Peyer's patch (tissue), 4 donors: Measurements from ENCODE around the gene EDA2R. TPM values are rescaled to one million over a fixed set of nuclear protein-coding genes. Genes with fewer than 3 reads are reported as not detected.

ENCODE experiments used
- DNase-seq, 3 donors: peaks; one replicate each; pipeline ENCODE4 v3.0.0-alpha.2; 2017 to 2019
- H3K27ac ChIP-seq, 4 donors: fragments of 200-600 bp; sonication (generic); one replicate each; pipeline ENCODE4 v1.5.1; 2016 to 2019
- H3K27me3 ChIP-seq, 2 donors: fragments of 200-600 bp; sonication (generic); one replicate each; pipeline ENCODE4 v1.5.1; 2019
- H3K36me3 ChIP-seq, 3 donors: fragments of 200-600 bp; sonication (generic); one replicate each; pipeline ENCODE4 v1.5.1; 2016 to 2019
- H3K4me1 ChIP-seq, 4 donors: fragments of 200-600 bp; sonication (generic); one replicate each; pipeline ENCODE4 v1.5.1; 2016 to 2019
- H3K4me3 ChIP-seq, 4 donors: fragments of 200-600 bp; sonication (generic); 1 replicate in 3 of 4; 2 replicates in 1 of 4; pipeline ENCODE4 v1.5.1; 2016 to 2019; ENCODE audit warnings: mild to moderate bottlenecking in 1 of 4
- H3K9me3 ChIP-seq, 4 donors: fragments of 200-600 bp; sonication (generic); one replicate each; pipeline ENCODE4 v1.5.1; 2016 to 2019; ENCODE audit warnings: mild to moderate bottlenecking in 1 of 4
- CTCF ChIP-seq, 6 experiments: fragments of 450-650 bp in 4 of 6; fragments of 200-600 bp in 2 of 6; sonication (generic) in 1 of 6; IDR thresholded peaks; one replicate each; pipeline ENCODE4 v1.5.1; 2017 to 2019; ENCODE audit warnings: antibody characterized with exemption in 6 of 6, mild to moderate bottlenecking in 3 of 6, moderate library complexity in 1 of 6
- POLR2A ChIP-seq, 2 donors: fragments of 450-650 bp; IDR thresholded peaks; one replicate each; pipeline ENCODE4 v1.5.1; 2017; ENCODE audit warnings: antibody characterized with exemption in 2 of 2, mild to moderate bottlenecking in 2 of 2, moderate library complexity in 2 of 2
- total RNA-seq, 4 donors: library from RNA; depleted of rRNA; stranded (reverse); fragments of >200 nt; gene quantifications; one replicate each; pipeline ENCODE4 v1.1.0, GENCODE V29; 2016

EDA2R gene
- total RNA-seq, 4 donors from 2014 or later: 0.80 to 0.83 TPM; not detected in 2

GRCh38 chrX:66616944-66617343 lies 21.9 kb downstream of the EDA2R start:
- no peaks in the 10 kb centered on the region for H3K27me3 ChIP-seq
- H3K9me3 ChIP-seq: no peaks in the 10 kb centered on the region
- no peak overlapping the region for H3K27ac ChIP-seq
- TF ChIP-seq POLR2A (IDR thresholded peaks at IDR 0.05): no peak
- no peak for TF ChIP-seq CTCF (IDR thresholded peaks at IDR 0.05)
- H3K4me3 ChIP-seq: no peak overlapping the region
- no peaks in the 10 kb centered on the region for H3K4me1 ChIP-seq
- no peaks in the 10 kb centered on the region for H3K36me3 ChIP-seq
- DNase-seq: no peak

- Histone ChIP-seq H3K27ac (no peak overlapping the region), H3K4me1 (no peaks in the 10 kb centered on the region), H3K9me3 (no peaks in the 10 kb centered on the region), H3K27me3 (no peaks in the 10 kb centered on the region), H3K4me3 (no peak overlapping the region), H3K36me3 (no peaks in the 10 kb centered on the region)
- TF ChIP-seq POLR2A (IDR thresholded peaks at IDR 0.05) (no peak), CTCF (IDR thresholded peaks at IDR 0.05) (no peak)
- no peak for DNase-seq
Observed at GRCh38 chrX:66602381-66602938, 36.4 kb downstream of the EDA2R start.

GRCh38 chrX:66601522-66601921 lies 37.4 kb downstream of the EDA2R start:
- no peaks in the 10 kb centered on the region for H3K4me1 ChIP-seq
- no peaks in the 10 kb centered on the region for H3K36me3 ChIP-seq
- no peaks in the 10 kb centered on the region for H3K27me3 ChIP-seq
- no peak overlapping the region for H3K27ac ChIP-seq
- DNase-seq: no peak
- no peaks in the 10 kb centered on the region for H3K9me3 ChIP-seq
- TF ChIP-seq POLR2A (IDR thresholded peaks at IDR 0.05): no peak
- no peak for TF ChIP-seq CTCF (IDR thresholded peaks at IDR 0.05)
- no peak overlapping the region for H3K4me3 ChIP-seq

GRCh38 chrX:66579219-66579618 lies 59.7 kb downstream of the EDA2R start:
- no peaks in the 10 kb centered on the region for H3K9me3 ChIP-seq
- H3K4me3 ChIP-seq: no peak overlapping the region
- H3K27ac ChIP-seq: no peak overlapping the region
- H3K4me1 ChIP-seq: no peaks in the 10 kb centered on the region
- TF ChIP-seq POLR2A (IDR thresholded peaks at IDR 0.05) (no peak), CTCF (IDR thresholded peaks at IDR 0.05) (no peak)
- no peaks in the 10 kb centered on the region for H3K27me3 ChIP-seq
- no peaks in the 10 kb centered on the region for H3K36me3 ChIP-seq
- DNase-seq: no peak

- no peaks in the 10 kb centered on the region for H3K4me1 ChIP-seq
- H3K27me3 ChIP-seq: no peaks in the 10 kb centered on the region
- TF ChIP-seq POLR2A (IDR thresholded peaks at IDR 0.05): no peak
- TF ChIP-seq CTCF (IDR thresholded peaks at IDR 0.05): no peak
Observed at GRCh38 chrX:66553973-66554372, 84.9 kb downstream of the EDA2R start.

GRCh38 chrX:66547847-66548369 lies 91.0 kb downstream of the EDA2R start:
- Histone ChIP-seq H3K36me3 (no peaks in the 10 kb centered on the region), H3K4me3 (no peak overlapping the region), H3K27ac (no peak overlapping the region), H3K9me3 (no peaks in the 10 kb centered on the region), H3K4me1 (no peaks in the 10 kb centered on the region), H3K27me3 (no peaks in the 10 kb centered on the region)
- TF ChIP-seq CTCF (IDR thresholded peaks at IDR 0.05): no peak
- TF ChIP-seq POLR2A (IDR thresholded peaks at IDR 0.05): no peak
- no peak for DNase-seq

More at GRCh38 chrX:66553973-66554372, 84.9 kb downstream of the EDA2R start:
- H3K9me3 ChIP-seq: no peaks in the 10 kb centered on the region
- H3K36me3 ChIP-seq: no peaks in the 10 kb centered on the region
- DNase-seq: no peak
- no peak overlapping the region for H3K27ac ChIP-seq
- no peak overlapping the region for H3K4me3 ChIP-seq
